ENCODE measurements around the gene TNS3. TPM values are rescaled to one million over a fixed set of nuclear protein-coding genes. Genes with fewer than 3 reads are reported as not detected.

The TNS3 gene
- total RNA-seq, 4 donors from 2014 or later, result 34.6 to 52.5 (median 48.6) TPM

DNA sequence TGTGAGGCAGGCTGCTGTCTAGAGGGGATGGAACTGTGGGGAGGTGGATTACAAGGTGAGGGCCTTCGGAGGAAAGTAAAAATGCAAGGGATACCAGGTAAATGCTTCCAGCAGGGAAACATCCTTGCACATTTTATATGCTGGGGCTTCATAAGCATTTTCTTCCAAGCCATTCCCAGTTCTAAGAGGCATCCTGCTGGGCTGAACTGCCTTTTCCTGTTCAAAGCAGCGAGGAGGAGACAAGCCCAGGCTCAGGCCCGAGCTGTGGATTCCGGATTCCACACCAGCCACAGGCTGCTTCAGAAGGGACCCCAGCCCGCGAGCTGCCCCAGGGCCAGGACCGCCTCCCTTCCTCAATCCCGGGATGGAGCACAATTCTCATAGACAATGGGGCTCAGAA lies 249.7 kb downstream of the TNS3 start:
- intact Hi-C loops (cut with DNase I), result no loop called here
- Histone ChIP-seq H3K4me1 (peaks cover 64 to 85% (median 76%) of the 10 kb centered on the region in 4 donors), H3K27me3 (no peaks in the 10 kb centered on the region), H3K4me3 (no peak overlapping the region), H3K27ac (replicated peaks in 1 of 4) (no peak overlapping the region), H3K9me3 (no peaks in the 10 kb centered on the region), H3K36me3 (peaks cover 0 to 4% (median 0%) of the 10 kb centered on the region in 4 donors)
- DNase-seq (ENCODE audit: extremely low spot score), result no peak
- TF ChIP-seq POLR2AphosphoS5 (IDR thresholded peaks at IDR 0.05) (no peak), POLR2A (IDR thresholded peaks at IDR 0.05; ENCODE audit: low read depth) (no peak), EP300 (IDR thresholded peaks at IDR 0.05) (no peak)
- TF ChIP-seq, protein P1, sequence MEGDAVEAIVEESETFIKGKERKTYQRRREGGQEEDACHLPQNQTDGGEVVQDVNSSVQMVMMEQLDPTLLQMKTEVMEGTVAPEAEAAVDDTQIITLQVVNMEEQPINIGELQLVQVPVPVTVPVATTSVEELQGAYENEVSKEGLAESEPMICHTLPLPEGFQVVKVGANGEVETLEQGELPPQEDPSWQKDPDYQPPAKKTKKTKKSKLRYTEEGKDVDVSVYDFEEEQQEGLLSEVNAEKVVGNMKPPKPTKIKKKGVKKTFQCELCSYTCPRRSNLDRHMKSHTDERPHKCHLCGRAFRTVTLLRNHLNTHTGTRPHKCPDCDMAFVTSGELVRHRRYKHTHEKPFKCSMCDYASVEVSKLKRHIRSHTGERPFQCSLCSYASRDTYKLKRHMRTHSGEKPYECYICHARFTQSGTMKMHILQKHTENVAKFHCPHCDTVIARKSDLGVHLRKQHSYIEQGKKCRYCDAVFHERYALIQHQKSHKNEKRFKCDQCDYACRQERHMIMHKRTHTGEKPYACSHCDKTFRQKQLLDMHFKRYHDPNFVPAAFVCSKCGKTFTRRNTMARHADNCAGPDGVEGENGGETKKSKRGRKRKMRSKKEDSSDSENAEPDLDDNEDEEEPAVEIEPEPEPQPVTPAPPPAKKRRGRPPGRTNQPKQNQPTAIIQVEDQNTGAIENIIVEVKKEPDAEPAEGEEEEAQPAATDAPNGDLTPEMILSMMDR (IDR thresholded peaks at IDR 0.05), result no peak
- WGBS, result 77% methylated on average over 8 of the region's 8 CpGs

- no peak for DNase-seq (ENCODE audit: extremely low spot score)
- no peaks in the 10 kb centered on the region for H3K9me3 ChIP-seq
- H3K27me3 ChIP-seq, result no peaks in the 10 kb centered on the region
- no peak overlapping the region for H3K4me3 ChIP-seq
- H3K4me1 ChIP-seq, result peaks cover 61 to 81% (median 72%) of the 10 kb centered on the region in 4 donors
- H3K27ac ChIP-seq (replicated peaks in 1 of 4), result no peak overlapping the region
- TF ChIP-seq POLR2AphosphoS5 (IDR thresholded peaks at IDR 0.05), result no peak
- no peak for TF ChIP-seq EP300 (IDR thresholded peaks at IDR 0.05)
- TF ChIP-seq, protein P1 (IDR thresholded peaks at IDR 0.05), result no peak
- TF ChIP-seq POLR2A (IDR thresholded peaks at IDR 0.05; ENCODE audit: low read depth), result no peak
- intact Hi-C loops (cut with DNase I), result no loop called here
- H3K36me3 ChIP-seq, result peaks cover 0 to 4% (median 0%) of the 10 kb centered on the region in 4 donors
- 93% methylated on average over 6 of the region's 6 CpGs for WGBS
Observed at GRCh38 chr7:47331179-47331565, 250.7 kb downstream of the TNS3 start.

DNA sequence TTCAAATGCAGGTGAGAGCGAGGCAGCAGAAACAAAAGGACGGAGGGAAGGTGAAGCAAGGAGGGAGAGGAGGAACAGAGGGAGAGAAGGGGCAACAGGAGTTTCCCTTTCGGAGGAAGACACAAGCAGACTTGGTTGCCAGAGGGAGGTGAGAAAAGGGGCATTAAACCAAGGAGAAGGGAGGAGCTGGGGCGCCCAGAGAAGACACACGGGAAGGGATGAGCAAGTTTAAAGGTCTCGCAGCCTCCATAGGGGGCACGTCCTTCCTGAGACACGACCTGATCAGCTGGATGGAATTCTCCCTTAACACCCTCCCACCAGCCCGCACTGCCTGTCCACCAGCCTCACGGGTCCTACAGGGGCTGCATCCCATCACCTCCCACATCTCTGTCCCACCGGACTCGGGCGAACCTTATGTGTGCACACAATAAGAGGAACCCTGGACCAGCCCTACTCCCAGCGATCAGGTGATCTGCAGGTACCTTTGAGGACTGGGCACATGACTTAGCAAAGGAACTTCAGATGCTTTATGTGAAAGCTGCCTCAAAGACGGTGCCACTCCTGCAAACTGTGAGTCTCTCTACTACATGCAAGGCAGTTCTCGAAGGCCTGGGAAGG lies 251.2 kb downstream of the TNS3 start:
- Histone ChIP-seq H3K27ac (replicated peaks in 1 of 4) (no peak overlapping the region), H3K9me3 (no peaks in the 10 kb centered on the region), H3K27me3 (no peaks in the 10 kb centered on the region), H3K4me1 (peaks cover 59 to 76% (median 67%) of the 10 kb centered on the region in 4 donors), H3K36me3 (peaks cover 0 to 4% (median 0%) of the 10 kb centered on the region in 4 donors), H3K4me3 (no peak overlapping the region)
- 93% methylated on average over 16 of the region's 16 CpGs for WGBS
- TF ChIP-seq POLR2A (IDR thresholded peaks at IDR 0.05; ENCODE audit: low read depth) (no peak), POLR2AphosphoS5 (IDR thresholded peaks at IDR 0.05) (no peak), EP300 (IDR thresholded peaks at IDR 0.05) (no peak)
- TF ChIP-seq, protein P1 (IDR thresholded peaks at IDR 0.05), result no peak
- intact Hi-C loops (cut with DNase I), result no loop called here
- peak; percentile 50 for DNase-seq (ENCODE audit: extremely low spot score)

GRCh38 chr7:47330026-47330425 lies 251.9 kb downstream of the TNS3 start:
- DNase-seq (ENCODE audit: extremely low spot score), result peak; percentile 77

More at GRCh38 chr7:47330026-47330425, 251.9 kb downstream of the TNS3 start:
- intact Hi-C loops (cut with DNase I), result no loop called here
- H3K27me3 ChIP-seq, result no peaks in the 10 kb centered on the region
- WGBS, result 71% methylated on average over 5 of the region's 6 CpGs
- H3K9me3 ChIP-seq, result no peaks in the 10 kb centered on the region
- H3K27ac ChIP-seq (replicated peaks in 1 of 4), result peak overlapping the region in 1 of 4 donors; percentile 75
- no peak overlapping the region for H3K4me3 ChIP-seq
- TF ChIP-seq EP300 (IDR thresholded peaks at IDR 0.05) (no peak), POLR2AphosphoS5 (IDR thresholded peaks at IDR 0.05) (no peak), POLR2A (IDR thresholded peaks at IDR 0.05; ENCODE audit: low read depth) (no peak)
- TF ChIP-seq, protein P1 (IDR thresholded peaks at IDR 0.05), result no peak
- H3K4me1 ChIP-seq, result peaks cover 52 to 69% (median 61%) of the 10 kb centered on the region in 4 donors
- H3K36me3 ChIP-seq, result peaks cover 0 to 4% (median 0%) of the 10 kb centered on the region in 4 donors
